HCT116 (cell line): ENCODE data around the gene CDX1. TPM values are rescaled to one million over a fixed set of nuclear protein-coding genes. Genes with fewer than 3 reads are reported as not detected.

Experiments used
- ATAC-seq: fragments of 200-7000 bp; cut with Tn5 transposase; 2 replicates; pipeline ENCODE4 v1.9.1; 2020; ENCODE audit warnings: mild to moderate bottlenecking, moderate library complexity
- BruUV-seq: library from RNA; stranded (reverse); fragments of 400-500 nt; replicated peaks from 2 replicates; lab custom pipeline; 2021; lab: Mats Ljungman, UMichigan
- CTCF ChIA-PET: fragments of 300-600 bp; sonication (Branson Sonifier 250); formaldehyde crosslinking; loops from one replicate; lab custom pipeline; 2021; ENCODE audit warnings: antibody characterized with exemption; lab: Charles Lee
- POLR2A ChIA-PET: fragments of 300-600, 350-600 bp; sonication (Branson Sonifier 250); formaldehyde crosslinking; loops from one replicate; lab custom pipeline; 2021; ENCODE audit warnings: antibody characterized with exemption; lab: Charles Lee
- RAD21 ChIA-PET, 2 experiments: fragments of 300-600 bp; sonication (Branson Sonifier 250); formaldehyde crosslinking; loops; one replicate each; lab custom pipeline; 2023; ENCODE audit warnings: low total read pairs in 2 of 2; ENCODE audit not compliant: uncharacterized antibody in 2 of 2, unreplicated experiment in 2 of 2, low non-redundant PET in 1 of 2; lab: Charles Lee
- DNase-seq: peaks from one replicate; pipeline ENCODE4 v3.0.0-alpha.2; 2010; ENCODE audit warnings: low read depth, low spot score
- H2AFZ ChIP-seq: fragments of 200-600 bp; shearing (Covaris generic), sonication (generic); 2 replicates; pipeline ENCODE4 v1.6.1; 2017; ENCODE audit warnings: low read depth, mixed run types, mixed read lengths, antibody characterized with exemption, low read length; ENCODE audit not compliant: poor library complexity, severe bottlenecking
- H3K27ac ChIP-seq: 2 replicates; pipeline ENCODE4 v1.5.1; 2012; ENCODE audit warnings: low read depth, low read length
- H3K27me3 ChIP-seq: fragments of 200-600 bp; sonication (generic); 2 replicates; pipeline ENCODE4 v1.6.1; 2016; ENCODE audit warnings: mixed run types, low read length, mixed read lengths; ENCODE audit not compliant: insufficient read depth
- H3K36me3 ChIP-seq, 2 experiments: fragments of 200-500 bp in 1 of 2; fragments of 200-600 bp in 1 of 2; sonication (Bioruptor generic) in 1 of 2; sonication (generic) in 1 of 2; 2 replicates each; pipeline versions ENCODE4 v1.5.1 to v1.6.1; 2014 to 2016; ENCODE audit warnings: low read length in 2 of 2, inconsistent platforms in 1 of 2, mixed read lengths in 1 of 2, mixed run types in 1 of 2; ENCODE audit not compliant: insufficient read depth in 2 of 2, control insufficient read depth in 1 of 2
- H3K4me1 ChIP-seq, 2 experiments: fragments of 200-600 bp in 1 of 2; sonication (generic) in 1 of 2; 2 replicates each; pipeline versions ENCODE4 v1.5.1 to v1.6.1; 2012 to 2017; ENCODE audit warnings: low read length in 2 of 2, inconsistent platforms in 1 of 2, mild to moderate bottlenecking in 1 of 2, mixed read lengths in 1 of 2, mixed run types in 1 of 2, moderate library complexity in 1 of 2; ENCODE audit not compliant: insufficient read depth in 2 of 2, control insufficient read depth in 1 of 2
- H3K4me2 ChIP-seq: fragments of 200-600 bp; sonication (generic); 2 replicates; pipeline ENCODE4 v1.6.1; 2017; ENCODE audit warnings: mixed run types, low read length, mixed read lengths
- H3K4me3 ChIP-seq, 2 experiments: fragments of 200-600 bp in 1 of 2; sonication (generic) in 1 of 2; replicated peaks in 1 of 2; 2 replicates each; pipeline ENCODE4 v1.5.1; 2011 to 2016; ENCODE audit warnings: low read length in 2 of 2, control low read depth in 1 of 2, low read depth in 1 of 2, mild to moderate bottlenecking in 1 of 2, mixed read lengths in 1 of 2, mixed run types in 1 of 2
- H3K79me2 ChIP-seq: fragments of 200-600 bp; sonication (generic); 2 replicates; pipeline ENCODE4 v1.6.1; 2017; ENCODE audit warnings: mild to moderate bottlenecking, mixed run types, low read length, moderate library complexity, mixed read lengths; ENCODE audit not compliant: insufficient read depth
- H3K9ac ChIP-seq: fragments of 200-600 bp; sonication (generic); 2 replicates; pipeline ENCODE4 v1.6.1; 2016; ENCODE audit warnings: low read length, mixed read lengths
- H3K9me2 ChIP-seq: fragments of 200-600 bp; sonication (generic), shearing (Covaris generic); 2 replicates; pipeline ENCODE4 v1.6.1; 2017; ENCODE audit warnings: mixed run types, mild to moderate bottlenecking, moderate library complexity; ENCODE audit not compliant: insufficient read depth
- H3K9me3 ChIP-seq, 2 experiments: fragments of 200-500 bp in 1 of 2; fragments of 200-600 bp in 1 of 2; sonication (Bioruptor generic) in 1 of 2; sonication (generic) in 1 of 2; 2 replicates each; pipeline ENCODE4 v1.6.1; 2014 to 2017; ENCODE audit warnings: low read length in 2 of 2, mixed read lengths in 2 of 2, inconsistent platforms in 1 of 2, low read depth in 1 of 2, mild to moderate bottlenecking in 1 of 2, mixed run types in 1 of 2, moderate library complexity in 1 of 2; ENCODE audit not compliant: control insufficient read depth in 1 of 2, insufficient read depth in 1 of 2
- H4K20me1 ChIP-seq: fragments of 200-600 bp; sonication (generic), shearing (Covaris generic); 2 replicates; pipeline ENCODE4 v1.6.1; 2017; ENCODE audit warnings: mixed run types, mild to moderate bottlenecking, moderate library complexity; ENCODE audit not compliant: insufficient read depth
- CBX3 ChIP-seq: IDR thresholded peaks from 2 replicates; pipeline ENCODE4 v1.6.1; 2012; ENCODE audit warnings: low read depth
- EGR1 ChIP-seq: IDR thresholded peaks from 2 replicates; pipeline ENCODE4 v1.6.1; 2012; ENCODE audit warnings: low read depth
- EZH2 ChIP-seq: fragments of 200-600 bp; sonication (generic); IDR thresholded peaks from 2 replicates; pipeline ENCODE4 v1.6.1; 2017; ENCODE audit warnings: antibody characterized with exemption, mixed run types
- EZH2phosphoT487 ChIP-seq: fragments of 200-600 bp; IDR thresholded peaks from 2 replicates; pipeline ENCODE4 v1.6.1; 2018; ENCODE audit warnings: antibody characterized with exemption, borderline replicate concordance
- FOSL1 ChIP-seq: IDR thresholded peaks from 2 replicates; pipeline ENCODE4 v1.6.1; 2012; ENCODE audit warnings: low read depth
- JUND ChIP-seq: IDR thresholded peaks from 2 replicates; pipeline ENCODE4 v1.6.1; 2012
- POLR2A ChIP-seq: IDR thresholded peaks from 2 replicates; pipeline ENCODE4 v1.7.0; 2011; ENCODE audit warnings: borderline replicate concordance; ENCODE audit not compliant: insufficient read depth, insufficient read length; ENCODE audit errors: extremely low read depth
- RAD21 ChIP-seq: IDR thresholded peaks from 2 replicates; pipeline ENCODE4 v1.6.1; 2012; ENCODE audit warnings: low read depth, mild to moderate bottlenecking
- SIN3A ChIP-seq: IDR thresholded peaks from 2 replicates; pipeline ENCODE4 v1.6.1; 2012; ENCODE audit warnings: low read depth
- SP1 ChIP-seq: IDR thresholded peaks from 2 replicates; pipeline ENCODE4 v1.6.1; 2012; ENCODE audit warnings: low read depth
- SRF ChIP-seq: IDR thresholded peaks from 2 replicates; pipeline ENCODE4 v1.6.1; 2012; ENCODE audit warnings: low read depth
- TCF7L2 ChIP-seq: IDR thresholded peaks from 2 replicates; pipeline ENCODE4 v1.7.0; 2011; ENCODE audit warnings: borderline replicate concordance, inconsistent platforms; ENCODE audit not compliant: insufficient read depth, insufficient read length; ENCODE audit errors: extremely low read depth
- YY1 ChIP-seq: IDR thresholded peaks from 2 replicates; pipeline ENCODE4 v1.6.1; 2011; ENCODE audit warnings: low read length, low read depth, moderate library complexity, mild to moderate bottlenecking; ENCODE audit not compliant: insufficient replicate concordance; ENCODE audit errors: extremely low read depth
- ZFX ChIP-seq: fragments of 450-650 bp; IDR thresholded peaks from 2 replicates; pipeline ENCODE4 v1.6.1; 2017
- ZNF274 ChIP-seq: fragments of 200-500 bp; sonication (Bioruptor generic); IDR thresholded peaks from 2 replicates; pipeline ENCODE4 v1.6.1; 2014; ENCODE audit warnings: mild to moderate bottlenecking, low read depth, low read length, inconsistent platforms
- intact Hi-C: fragments of 100-400 bp; cut with micrococcal nuclease; formaldehyde crosslinking; loops from 2 replicates; pipeline ENCODE4 v1.10.0; 2022
- total RNA-seq: library from RNA; stranded (reverse); gene quantifications from one replicate; pipeline ENCODE4 v1.2.1, GENCODE V29; 2021; ENCODE audit not compliant: unreplicated experiment
- TF ChIP-seq, protein P1 (sequence below): IDR thresholded peaks from 2 replicates; pipeline ENCODE4 v1.6.1; 2012
- TF ChIP-seq, protein P2 (sequence below): IDR thresholded peaks from 2 replicates; pipeline ENCODE4 v1.6.1; 2012; ENCODE audit warnings: low read depth
- TF ChIP-seq, protein P3 (sequence below), 3 experiments: fragments of 200-600 bp in 1 of 3; sonication (generic) in 1 of 3; IDR thresholded peaks in 2 of 3; conservative IDR thresholded peaks in 1 of 3; 2 replicates each; pipeline ENCODE4 v1.5.1; 2012 to 2017; ENCODE audit warnings: low read depth in 2 of 3, low read length in 2 of 3, antibody characterized with exemption in 1 of 3, borderline replicate concordance in 1 of 3, control low read depth in 1 of 3, mild to moderate bottlenecking in 1 of 3, mixed read lengths in 1 of 3, mixed run types in 1 of 3, moderate library complexity in 1 of 3; ENCODE audit not compliant: insufficient read depth in 1 of 3
- TF ChIP-seq, protein P4 (sequence below): IDR thresholded peaks from 2 replicates; pipeline ENCODE4 v1.6.1; 2011; ENCODE audit warnings: mild to moderate bottlenecking, low read length, moderate library complexity; ENCODE audit not compliant: insufficient replicate concordance; ENCODE audit errors: extremely low read depth
- TF ChIP-seq, protein P5 (sequence below): IDR thresholded peaks from 2 replicates; pipeline ENCODE4 v1.6.1; 2012

CDX1 gene
- total RNA-seq, 1 experiment from 2014 or later, result not detected

DNA sequence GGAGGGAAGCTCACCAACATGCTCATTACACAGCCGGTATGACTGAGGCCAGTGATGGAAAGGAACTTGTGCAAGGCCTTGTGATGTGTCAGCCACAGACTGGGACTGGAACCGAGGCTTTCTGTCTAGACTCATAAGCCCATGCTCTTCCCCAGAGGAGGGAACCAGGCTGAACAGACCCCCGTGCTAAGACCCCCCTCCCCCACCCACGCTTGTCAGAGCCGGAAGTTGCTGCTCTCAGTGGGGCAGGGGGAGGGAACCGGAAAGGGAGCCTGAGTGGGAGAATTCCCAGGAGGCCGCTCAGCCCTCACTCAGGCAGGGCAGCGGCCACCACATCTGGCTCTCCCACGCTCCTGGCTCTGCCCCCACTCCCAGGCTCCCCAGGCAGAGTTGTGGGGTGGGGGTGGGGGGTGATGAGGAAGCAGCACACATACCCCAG, 6.8 kb upstream of the CDX1 start:
- no TSS peak for BruUV-seq
- Histone ChIP-seq H3K27me3 (no peaks in the 10 kb centered on the region), H3K9ac (no peak overlapping the region), H3K36me3 (no peaks in the 10 kb centered on the region), H3K4me2 (no peak overlapping the region), H3K4me3 (no peak overlapping the region), H2AFZ (no peak overlapping the region), H3K9me3 (no peaks in the 10 kb centered on the region), H3K9me2 (no peaks in the 10 kb centered on the region), H4K20me1 (no peaks in the 10 kb centered on the region), H3K27ac (no peak overlapping the region), H3K4me1 (peaks cover 3 to 19% of the 10 kb centered on the region in 2 experiments; a peak in 3 of 4 replicates), H3K79me2 (no peaks in the 10 kb centered on the region)
- ChIA-PET POLR2A (no interaction called here), RAD21 (no interaction called here), CTCF (no interaction called here)
- intact Hi-C loops, result no loop called here
- no peak for DNase-seq
- no peak for TF ChIP-seq ZNF274
- no peak for TF ChIP-seq FOSL1
- TF ChIP-seq, protein P1, sequence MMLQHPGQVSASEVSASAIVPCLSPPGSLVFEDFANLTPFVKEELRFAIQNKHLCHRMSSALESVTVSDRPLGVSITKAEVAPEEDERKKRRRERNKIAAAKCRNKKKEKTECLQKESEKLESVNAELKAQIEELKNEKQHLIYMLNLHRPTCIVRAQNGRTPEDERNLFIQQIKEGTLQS, result no peak
- no peak for TF ChIP-seq POLR2A
- TF ChIP-seq ZFX, result no peak
- no peak for TF ChIP-seq TCF7L2
- TF ChIP-seq, protein P2, sequence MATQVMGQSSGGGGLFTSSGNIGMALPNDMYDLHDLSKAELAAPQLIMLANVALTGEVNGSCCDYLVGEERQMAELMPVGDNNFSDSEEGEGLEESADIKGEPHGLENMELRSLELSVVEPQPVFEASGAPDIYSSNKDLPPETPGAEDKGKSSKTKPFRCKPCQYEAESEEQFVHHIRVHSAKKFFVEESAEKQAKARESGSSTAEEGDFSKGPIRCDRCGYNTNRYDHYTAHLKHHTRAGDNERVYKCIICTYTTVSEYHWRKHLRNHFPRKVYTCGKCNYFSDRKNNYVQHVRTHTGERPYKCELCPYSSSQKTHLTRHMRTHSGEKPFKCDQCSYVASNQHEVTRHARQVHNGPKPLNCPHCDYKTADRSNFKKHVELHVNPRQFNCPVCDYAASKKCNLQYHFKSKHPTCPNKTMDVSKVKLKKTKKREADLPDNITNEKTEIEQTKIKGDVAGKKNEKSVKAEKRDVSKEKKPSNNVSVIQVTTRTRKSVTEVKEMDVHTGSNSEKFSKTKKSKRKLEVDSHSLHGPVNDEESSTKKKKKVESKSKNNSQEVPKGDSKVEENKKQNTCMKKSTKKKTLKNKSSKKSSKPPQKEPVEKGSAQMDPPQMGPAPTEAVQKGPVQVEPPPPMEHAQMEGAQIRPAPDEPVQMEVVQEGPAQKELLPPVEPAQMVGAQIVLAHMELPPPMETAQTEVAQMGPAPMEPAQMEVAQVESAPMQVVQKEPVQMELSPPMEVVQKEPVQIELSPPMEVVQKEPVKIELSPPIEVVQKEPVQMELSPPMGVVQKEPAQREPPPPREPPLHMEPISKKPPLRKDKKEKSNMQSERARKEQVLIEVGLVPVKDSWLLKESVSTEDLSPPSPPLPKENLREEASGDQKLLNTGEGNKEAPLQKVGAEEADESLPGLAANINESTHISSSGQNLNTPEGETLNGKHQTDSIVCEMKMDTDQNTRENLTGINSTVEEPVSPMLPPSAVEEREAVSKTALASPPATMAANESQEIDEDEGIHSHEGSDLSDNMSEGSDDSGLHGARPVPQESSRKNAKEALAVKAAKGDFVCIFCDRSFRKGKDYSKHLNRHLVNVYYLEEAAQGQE, result no peak
- no peak for TF ChIP-seq EGR1
- no peak for TF ChIP-seq YY1
- TF ChIP-seq, protein P3, sequence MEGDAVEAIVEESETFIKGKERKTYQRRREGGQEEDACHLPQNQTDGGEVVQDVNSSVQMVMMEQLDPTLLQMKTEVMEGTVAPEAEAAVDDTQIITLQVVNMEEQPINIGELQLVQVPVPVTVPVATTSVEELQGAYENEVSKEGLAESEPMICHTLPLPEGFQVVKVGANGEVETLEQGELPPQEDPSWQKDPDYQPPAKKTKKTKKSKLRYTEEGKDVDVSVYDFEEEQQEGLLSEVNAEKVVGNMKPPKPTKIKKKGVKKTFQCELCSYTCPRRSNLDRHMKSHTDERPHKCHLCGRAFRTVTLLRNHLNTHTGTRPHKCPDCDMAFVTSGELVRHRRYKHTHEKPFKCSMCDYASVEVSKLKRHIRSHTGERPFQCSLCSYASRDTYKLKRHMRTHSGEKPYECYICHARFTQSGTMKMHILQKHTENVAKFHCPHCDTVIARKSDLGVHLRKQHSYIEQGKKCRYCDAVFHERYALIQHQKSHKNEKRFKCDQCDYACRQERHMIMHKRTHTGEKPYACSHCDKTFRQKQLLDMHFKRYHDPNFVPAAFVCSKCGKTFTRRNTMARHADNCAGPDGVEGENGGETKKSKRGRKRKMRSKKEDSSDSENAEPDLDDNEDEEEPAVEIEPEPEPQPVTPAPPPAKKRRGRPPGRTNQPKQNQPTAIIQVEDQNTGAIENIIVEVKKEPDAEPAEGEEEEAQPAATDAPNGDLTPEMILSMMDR (IDR thresholded peaks at IDR 0.05 in 2 of 3, conservative IDR thresholded peaks at IDR 0.05 in 1 of 3; ENCODE audit: borderline replicate concordance in 1 of 3, insufficient read depth in 1 of 3, low read depth in 2 of 3, low read length in 2 of 3), result no peak
- no peak for TF ChIP-seq RAD21
- no peak for TF ChIP-seq EZH2
- TF ChIP-seq SRF, result no peak
- TF ChIP-seq, protein P4, sequence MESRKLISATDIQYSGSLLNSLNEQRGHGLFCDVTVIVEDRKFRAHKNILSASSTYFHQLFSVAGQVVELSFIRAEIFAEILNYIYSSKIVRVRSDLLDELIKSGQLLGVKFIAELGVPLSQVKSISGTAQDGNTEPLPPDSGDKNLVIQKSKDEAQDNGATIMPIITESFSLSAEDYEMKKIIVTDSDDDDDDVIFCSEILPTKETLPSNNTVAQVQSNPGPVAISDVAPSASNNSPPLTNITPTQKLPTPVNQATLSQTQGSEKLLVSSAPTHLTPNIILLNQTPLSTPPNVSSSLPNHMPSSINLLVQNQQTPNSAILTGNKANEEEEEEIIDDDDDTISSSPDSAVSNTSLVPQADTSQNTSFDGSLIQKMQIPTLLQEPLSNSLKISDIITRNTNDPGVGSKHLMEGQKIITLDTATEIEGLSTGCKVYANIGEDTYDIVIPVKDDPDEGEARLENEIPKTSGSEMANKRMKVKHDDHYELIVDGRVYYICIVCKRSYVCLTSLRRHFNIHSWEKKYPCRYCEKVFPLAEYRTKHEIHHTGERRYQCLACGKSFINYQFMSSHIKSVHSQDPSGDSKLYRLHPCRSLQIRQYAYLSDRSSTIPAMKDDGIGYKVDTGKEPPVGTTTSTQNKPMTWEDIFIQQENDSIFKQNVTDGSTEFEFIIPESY, result no peak
- TF ChIP-seq SP1, result no peak
- no peak for TF ChIP-seq JUND
- TF ChIP-seq EZH2phosphoT487, result no peak
- no peak for TF ChIP-seq SIN3A
- TF ChIP-seq, protein P5, sequence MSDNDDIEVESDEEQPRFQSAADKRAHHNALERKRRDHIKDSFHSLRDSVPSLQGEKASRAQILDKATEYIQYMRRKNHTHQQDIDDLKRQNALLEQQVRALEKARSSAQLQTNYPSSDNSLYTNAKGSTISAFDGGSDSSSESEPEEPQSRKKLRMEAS, result no peak
- TF ChIP-seq CBX3, result no peak
- no peak for ATAC-seq
